Thoracic aorta (tissue), 2 donors: ENCODE results near the gene ADSS1. TPM values are rescaled to one million over a fixed set of nuclear protein-coding genes. Genes with fewer than 3 reads are reported as not detected.

Experiments used
- total RNA-seq, 2 donors: library from RNA; depleted of rRNA; stranded (reverse); fragments of >200 nt; gene quantifications; one replicate each; pipeline versions ENCODE4 v1.1.0 to v1.2.3, GENCODE V29; 2016

The ADSS1 gene
- total RNA-seq, 2 donors from 2014 or later = 30.8 to 87.3 TPM

Other genes starting within 250 kb of the ADSS1 start
- gene C14orf180, start 144.5 kb upstream of the ADSS1 start, total RNA-seq = 1 to 10 TPM; 1.1 to 5.1 TPM
- not detected for gene TMEM179, start 119.5 kb upstream of the ADSS1 start, total RNA-seq
- gene INF2, start 34.6 kb upstream of the ADSS1 start, total RNA-seq = 100 to 1,000 TPM; 124 to 162 TPM
- gene SIVA1, start 28.9 kb downstream of the ADSS1 start, total RNA-seq = 100 to 1,000 TPM; 218 to 320 TPM
- 100 to 1,000 TPM; 158 to 162 TPM for gene AKT1, start 71.5 kb downstream of the ADSS1 start, total RNA-seq
- gene ZBTB42, start 76.9 kb downstream of the ADSS1 start, total RNA-seq = 1 to 10 TPM; 3.2 to 4.4 TPM
- 10 to 100 TPM; 35.2 to 38.2 TPM for gene CEP170B, start 141.0 kb downstream of the ADSS1 start, total RNA-seq
- under 1 TPM in 1 of 2 donors, not detected in 1; 0.35 TPM for gene PLD4, start 200.7 kb downstream of the ADSS1 start, total RNA-seq